ENCODE data around the gene ZIM2. TPM values are rescaled to one million over a fixed set of nuclear protein-coding genes. Genes with fewer than 3 reads are reported as not detected.

Gene ZIM2
- not detected in 2 replicates for total RNA-seq

GRCh38 chr19:56840451-56841192 lies at the start of gene ZIM2, which contains the start of gene PEG3:
TSS of gene ZIM2 (minus strand) at chr19:56840726. CDS start at chr19:56824277, 16,449 bp downstream.
TSS of gene PEG3 (minus strand) at chr19:56840726. CDS start at chr19:56824655, 16,071 bp downstream.

Other genes starting within 250 kb of the ZIM2 start
- gene ZNF71, start 245.4 kb downstream of the ZIM2 start, total RNA-seq = 5.5 and 6.1 TPM in 2 replicates
- 0.17 TPM in 1 of 2 replicates, not detected in the other for gene SMIM17, start 197.6 kb downstream of the ZIM2 start, total RNA-seq
- gene ZNF835, start 169.0 kb downstream of the ZIM2 start, total RNA-seq = under 0.01 and 0.89 TPM in 2 replicates
- 0.84 and 1.6 TPM in 2 replicates for gene PEG3, start within 50 bp of the ZIM2 start, total RNA-seq

Data from bronchus fibroblast of lung (primary cell).